GM12878 (cell line): Measurements from ENCODE around the gene C14orf119. TPM values are rescaled to one million over a fixed set of nuclear protein-coding genes. Genes with fewer than 3 reads are reported as not detected.

ENCODE experiments used
- ATAC-seq: fragments of 200-7000 bp; cut with Tn5 transposase; 3 replicates; pipeline ENCODE4 v1.9.1; 2020; ENCODE audit warnings: mild to moderate bottlenecking, moderate library complexity
- BruUV-seq: library from RNA; stranded (reverse); fragments of 400-500 nt; replicated peaks from 2 replicates; lab custom pipeline; 2021; lab: Mats Ljungman, UMichigan
- CTCF ChIA-PET: fragments of 300-600 bp; sonication (Branson Sonifier 250); formaldehyde crosslinking; extraction: SDS; loops from one replicate; lab custom pipeline; 2021; ENCODE audit warnings: inconsistent platforms; lab: Yijun Ruan, JAX
- POLR2A ChIA-PET: fragments of 350-600 bp; formaldehyde crosslinking; extraction: SDS; loops from one replicate; lab custom pipeline; 2021; ENCODE audit warnings: inconsistent platforms; lab: Charles Lee
- RAD21 ChIA-PET: fragments of 300-600 bp; sonication (Branson Sonifier 250); formaldehyde crosslinking; loops from one replicate; lab custom pipeline; 2023; ENCODE audit warnings: antibody characterized with exemption; ENCODE audit not compliant: unreplicated experiment; lab: Charles Lee
- SMC1A ChIA-PET: fragments of 300-600 bp; sonication (Branson Sonifier 250); formaldehyde crosslinking; loops from one replicate; lab custom pipeline; 2023; ENCODE audit not compliant: unreplicated experiment, uncharacterized antibody; lab: Charles Lee
- DNase-seq: peaks from one replicate; pipeline ENCODE4 v3.0.0-alpha.2; 2011; ENCODE audit warnings: low read depth, low spot score
- FAIRE-seq: peaks from 3 replicates; lab custom pipeline; 2011; peaks lifted over from hg19 to GRCh38; lab: Jason Lieb, UNC
- H2AFZ ChIP-seq: 2 replicates; pipeline ENCODE4 v1.6.0; 2011; ENCODE audit warnings: low read depth, low read length, control low read depth; ENCODE audit not compliant: control insufficient read depth
- H3K27ac ChIP-seq: 2 replicates; pipeline ENCODE4 v1.5.1; 2011; ENCODE audit warnings: control low read depth; ENCODE audit not compliant: control insufficient read depth, insufficient read depth
- H3K27me3 ChIP-seq, 2 experiments: replicated peaks in 1 of 2; 2 replicates each; pipeline versions ENCODE4 v1.6.0 to v1.6.1; 2011; ENCODE audit warnings: low read length in 1 of 2; ENCODE audit not compliant: control insufficient read depth in 2 of 2, insufficient read depth in 2 of 2
- H3K36me3 ChIP-seq, 2 experiments: 2 replicates each; pipeline ENCODE4 v1.5.1; 2011; ENCODE audit warnings: low read length in 1 of 2; ENCODE audit not compliant: control insufficient read depth in 2 of 2, insufficient read depth in 2 of 2
- H3K4me1 ChIP-seq: 2 replicates; pipeline ENCODE4 v1.6.1; 2011; ENCODE audit warnings: mild to moderate bottlenecking, low read length, moderate library complexity, mixed read lengths; ENCODE audit not compliant: control insufficient read depth, insufficient read depth
- H3K4me2 ChIP-seq: 2 replicates; pipeline ENCODE4 v1.6.0; 2011; ENCODE audit warnings: control low read depth; ENCODE audit not compliant: control insufficient read depth, insufficient read depth
- H3K4me3 ChIP-seq: fragments of 200-600 bp; sonication (generic); 2 replicates; pipeline ENCODE4 v1.5.1; 2016
- H3K79me2 ChIP-seq: 2 replicates; pipeline ENCODE4 v1.6.0; 2011; ENCODE audit warnings: low read length; ENCODE audit not compliant: control insufficient read depth, insufficient read depth
- H3K9ac ChIP-seq: 2 replicates; pipeline ENCODE4 v1.8.0; 2011; ENCODE audit warnings: low read length, control low read depth, mixed read lengths; ENCODE audit not compliant: control insufficient read depth, insufficient read depth
- H3K9me3 ChIP-seq: replicated peaks from 3 replicates; pipeline ENCODE4 v1.5.1; 2011; ENCODE audit warnings: mild to moderate bottlenecking, low read length; ENCODE audit not compliant: control insufficient read depth, insufficient read depth
- H4K20me1 ChIP-seq: 2 replicates; pipeline ENCODE4 v1.6.0; 2011; ENCODE audit not compliant: control insufficient read depth, insufficient read depth
- KLF5 ChIP-seq: fragments of 450-650 bp; IDR thresholded peaks from 2 replicates; pipeline ENCODE4 v1.6.1; 2014; ENCODE audit warnings: mild to moderate bottlenecking; ENCODE audit not compliant: partially characterized antibody
- RB1 ChIP-seq: fragments of 450-650 bp; formaldehyde crosslinking; IDR thresholded peaks from 2 replicates; pipeline ENCODE4 v1.6.1; 2017; ENCODE audit warnings: mild to moderate bottlenecking, borderline replicate concordance
- SRF ChIP-seq, 2 experiments: IDR thresholded peaks; 2 replicates each; pipeline ENCODE4 v1.6.1; 2011; ENCODE audit warnings: low read depth in 2 of 2, low read length in 2 of 2, mild to moderate bottlenecking in 1 of 2, moderate library complexity in 1 of 2
- TCF7 ChIP-seq: IDR thresholded peaks from 2 replicates; pipeline ENCODE4 v1.6.1; 2014; ENCODE audit warnings: antibody characterized with exemption, borderline replicate concordance
- ZNF384 ChIP-seq: IDR thresholded peaks from 2 replicates; pipeline ENCODE4 v1.6.1; 2012; ENCODE audit warnings: low read depth, mild to moderate bottlenecking, low read length, improper control_type of control experiment, borderline replicate concordance
- WGBS: methylation state at CpG from one replicate; pipeline ENCODE4 v1.1.6; 2016; ENCODE audit warnings: low lambda C conversion rate; ENCODE audit not compliant: insufficient replicate concordance, insufficient coverage; ENCODE audit errors: missing lambda C conversion rate; 5-methylcytosine and 5-hydroxymethylcytosine counted together
- in situ Hi-C: fragments of 300-500 bp; cut with MboI; formaldehyde crosslinking; loops from 9 replicates; pipeline ENCODE4 v1.14.3; 2018; ENCODE audit warnings: mixed read lengths
- intact Hi-C: fragments of 100-400 bp; cut with micrococcal nuclease; formaldehyde crosslinking; loops from one replicate; pipeline ENCODE4 v1.14.2; 2022; ENCODE audit not compliant: unreplicated experiment
- polyA plus RNA-seq, 11 experiments: library from polyadenylated mRNA; depleted of rRNA in 4 of 11; unstranded in 6 of 11; stranded (reverse) in 5 of 11; fragments of >200 nt; fragmentation: Nextera tagmentation in 4 of 11; fragmentation: Illumina TruSeq in 1 of 11; extraction: Ambion mirVana in 4 of 11; extraction: Trizol in 1 of 11; gene quantifications; 1 replicate in 1 of 11; 2 replicates in 10 of 11; pipeline versions ENCODE4 v1.2.1 to v1.2.3, GENCODE V29; 2011 to 2016; ENCODE audit warnings: inconsistent platforms in 2 of 11, missing spikeins in 2 of 11, low read depth in 1 of 11
- total RNA-seq, 4 experiments: library from RNA; depleted of rRNA in 3 of 4; stranded (reverse); fragments of >200 nt in 3 of 4; fragmentation: Illumina TruSeq in 1 of 4; extraction: Trizol in 1 of 4; gene quantifications; 2 replicates each; pipeline versions ENCODE4 v1.2.1 to v1.2.3, GENCODE V29; 2013 to 2021
- TF ChIP-seq, protein P1 (sequence below): IDR thresholded peaks from 2 replicates; pipeline ENCODE4 v1.6.1; 2012; ENCODE audit warnings: low read depth, low read length, improper control_type of control experiment

Gene C14orf119
- total and polyA plus RNA-seq, 10 of the 15 experiments (the other 5 are each of a cell fraction or from before 2014, with no cell fraction given), result 32.3 to 228 (median 57.6) TPM

DNA sequence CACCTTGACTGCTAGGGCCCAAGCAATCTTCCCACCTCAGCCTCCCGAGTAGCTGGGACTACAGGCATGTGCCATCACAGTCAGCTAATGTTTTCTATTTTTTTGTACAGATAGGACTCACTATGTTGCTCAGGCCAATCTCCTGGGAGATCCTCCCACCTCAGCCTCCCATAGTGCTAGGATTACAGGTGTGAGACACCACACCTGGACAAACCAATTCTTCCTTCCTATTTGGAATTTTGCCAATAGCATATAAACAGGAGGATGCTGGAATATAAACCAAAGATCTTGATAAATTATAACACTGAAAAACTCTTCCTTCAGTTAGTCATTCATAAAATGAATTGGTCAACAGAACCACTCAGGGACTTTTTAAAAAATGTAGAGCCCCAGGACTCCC is 8.7 kb upstream of the C14orf119 start (continued):
- TF ChIP-seq, protein P1, sequence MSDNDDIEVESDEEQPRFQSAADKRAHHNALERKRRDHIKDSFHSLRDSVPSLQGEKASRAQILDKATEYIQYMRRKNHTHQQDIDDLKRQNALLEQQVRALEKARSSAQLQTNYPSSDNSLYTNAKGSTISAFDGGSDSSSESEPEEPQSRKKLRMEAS, result no peak
- TF ChIP-seq RB1, result no peak
- TF ChIP-seq TCF7, result no peak
- TF ChIP-seq, all 136 proteins: peak for 0

DNA sequence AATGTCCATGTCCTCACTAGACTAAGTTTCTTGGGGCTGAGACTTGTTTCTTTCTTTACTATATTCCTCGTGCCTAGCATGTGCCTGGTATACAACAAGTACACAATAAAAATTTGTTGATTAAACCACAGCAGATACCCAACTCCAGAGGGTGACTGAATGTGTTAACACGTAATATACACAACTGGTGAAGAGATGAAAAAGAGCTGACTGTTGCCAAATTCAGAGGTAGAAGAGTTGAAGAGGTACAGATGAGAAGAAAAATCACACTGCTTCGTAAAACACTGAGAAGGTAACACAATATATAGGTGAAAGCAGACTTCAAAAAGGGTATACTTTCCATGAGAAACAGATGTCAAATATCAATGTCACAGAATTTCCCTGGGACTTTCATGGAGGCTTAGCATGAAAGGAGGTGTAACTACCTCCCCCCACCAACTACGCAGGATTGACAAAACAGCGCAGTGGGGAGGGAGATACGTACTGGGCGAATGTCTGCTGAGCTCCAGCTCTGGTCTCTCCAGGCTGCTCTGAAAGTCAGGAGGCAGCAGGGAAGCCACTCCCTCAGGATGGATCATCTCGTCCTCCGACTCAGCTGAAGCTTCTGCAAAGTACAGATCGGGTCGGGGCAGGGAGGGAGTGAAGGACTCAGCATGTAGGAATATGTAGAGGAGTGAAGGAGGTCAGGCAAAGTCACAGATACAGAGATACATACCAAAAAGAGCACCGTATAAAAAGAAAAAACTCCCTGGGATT is 5.6 kb upstream of the C14orf119 start:
- Histone ChIP-seq H3K36me3 (peaks cover 4 to 37% of the 10 kb centered on the region in 2 experiments), H3K9ac (no peak overlapping the region), H3K79me2 (peaks cover 30% of the 10 kb centered on the region), H3K4me2 (no peak overlapping the region), H3K4me1 (no peaks in the 10 kb centered on the region; the same call in 1 of the 2 replicates), H2AFZ (no peak overlapping the region), H3K27ac (no peak overlapping the region), H3K4me3 (no peak overlapping the region), H4K20me1 (0 out of 2 replicates have a peak, but pooled peaks cover 7% of the 10 kb centered on the region), H3K9me3 (no peaks in the 10 kb centered on the region), H3K27me3 (no peaks in the 10 kb centered on the region)
- TF ChIP-seq KLF5, result no peak
- no peak for TF ChIP-seq ZNF384
- TF ChIP-seq SRF (IDR thresholded peaks at IDR 0.05; ENCODE audit: low read depth in 2 of 2, low read length in 2 of 2), result no peak
- 99% methylated on average over 12 of the region's 12 CpGs for WGBS
- ChIA-PET CTCF (interaction anchor here (0.7 to 5.3 kb wide), 5 partner anchors 13 to 31 kb away, joined by 3 to 60 read pairs (median 9); no protein-coding TSS in a partner anchor), POLR2A (interaction anchor here (1.0 to 1.7 kb wide), 2 partner anchors 83 to 517 kb away, joined by 3 to 6 read pairs; no protein-coding TSS in a partner anchor), RAD21 (no interaction called here), SMC1A (interaction anchor here (0.6 to 2.3 kb wide), 5 partner anchors 9 to 64 kb away, joined by 3 to 11 read pairs (median 3); no protein-coding TSS in a partner anchor)
- FAIRE-seq (no peak), ATAC-seq (no peak), DNase-seq (no peak)
- no TSS peak for BruUV-seq
- intact Hi-C loops (no loop called here), in situ Hi-C loops (no loop called here)
